CD4-positive, alpha-beta T cell treated with Interleukin-1 beta for 1 hour (primary cell): ENCODE measurements around the gene ITLN2.
"Not testable (repeated sequence)": the region's sequence is repeated elsewhere in the genome, so short reads cannot be mapped to it uniquely, and the experiment has no call there.

Experiments used
- DNase-seq, 2 donors: peaks; one replicate each; pipeline ENCODE4 v3.0.0-alpha.2; 2020 to 2022

The ITLN2 gene

DNA sequence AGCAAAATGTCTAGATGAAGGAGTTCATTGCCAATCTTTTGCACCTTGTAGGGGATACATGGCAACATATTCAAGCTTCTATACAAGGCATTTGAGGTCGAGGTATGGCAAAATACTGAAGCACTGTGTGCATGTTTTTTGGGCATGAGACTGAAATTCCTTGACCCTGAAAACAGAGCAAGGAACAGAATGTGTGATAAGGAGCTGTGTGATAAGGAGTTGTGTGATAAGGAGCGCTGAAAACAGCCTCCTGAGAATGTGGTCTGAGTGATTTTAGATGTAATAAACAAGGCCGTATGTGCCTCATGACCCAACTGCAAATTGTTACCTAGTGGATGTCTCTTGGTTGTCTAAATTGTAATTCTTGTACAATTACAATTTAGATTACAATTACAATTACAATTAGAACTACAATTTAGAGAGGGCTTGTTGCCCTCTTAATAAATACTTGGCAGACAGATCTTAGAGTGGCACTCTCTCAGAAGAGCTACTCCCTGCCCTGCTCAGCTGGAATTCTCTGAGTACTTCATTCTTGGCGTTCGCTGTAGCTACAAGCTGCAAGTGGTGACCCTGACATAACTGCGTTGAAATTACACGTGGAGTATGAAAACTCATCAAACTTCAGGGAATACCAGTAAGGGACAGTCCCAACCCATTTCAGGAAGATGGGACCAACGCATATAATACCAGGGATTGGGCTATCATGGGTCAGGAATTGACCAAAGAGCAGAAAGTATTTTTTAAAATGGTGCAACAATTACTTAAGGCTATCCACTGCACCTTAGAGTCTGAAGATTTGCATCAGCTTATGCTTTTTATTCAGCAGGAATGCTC, 49.6 kb downstream of the ITLN2 start:
- DNase-seq = no peak

DNA sequence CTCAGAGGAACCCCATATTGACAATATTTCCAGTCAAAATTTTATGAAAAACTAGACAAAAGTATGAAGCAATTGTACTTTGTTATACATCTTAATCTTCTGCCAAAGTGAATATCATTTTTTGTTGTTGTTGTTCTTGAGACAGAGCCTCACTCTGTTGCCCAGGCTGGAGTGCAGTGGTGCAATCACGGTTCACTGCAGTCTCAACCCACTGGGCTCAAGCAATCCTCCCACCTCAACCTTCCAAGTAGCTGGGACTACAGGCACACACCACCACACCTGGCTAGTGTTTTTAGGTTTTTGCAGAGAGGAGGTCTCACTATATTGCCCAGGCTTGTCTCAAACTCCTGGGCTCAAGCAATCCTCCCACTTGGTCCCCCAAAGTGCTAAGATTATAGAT, 52.4 kb downstream of the ITLN2 start:
- DNase-seq = not testable (repeated sequence)

DNA sequence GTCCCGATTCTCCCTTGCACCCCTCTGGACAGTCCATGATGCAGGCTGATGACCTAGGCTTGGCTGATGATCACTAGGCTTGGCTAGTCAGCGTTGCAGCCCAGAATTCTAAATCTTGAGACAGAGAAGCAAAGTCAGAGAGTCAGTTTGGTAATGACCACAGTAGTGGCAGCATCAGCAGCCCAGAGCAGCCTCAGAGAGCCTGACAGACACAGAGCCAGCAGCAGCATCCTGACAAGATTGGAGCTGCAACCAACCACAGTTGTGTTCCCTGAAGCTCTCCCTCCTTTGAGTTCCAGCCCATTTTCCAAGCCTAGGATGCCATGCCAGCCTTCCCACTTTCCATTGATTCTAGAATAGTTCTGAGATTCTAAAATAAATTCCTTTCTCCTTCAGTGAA, 52.8 kb downstream of the ITLN2 start:
- no peak for DNase-seq

DNA sequence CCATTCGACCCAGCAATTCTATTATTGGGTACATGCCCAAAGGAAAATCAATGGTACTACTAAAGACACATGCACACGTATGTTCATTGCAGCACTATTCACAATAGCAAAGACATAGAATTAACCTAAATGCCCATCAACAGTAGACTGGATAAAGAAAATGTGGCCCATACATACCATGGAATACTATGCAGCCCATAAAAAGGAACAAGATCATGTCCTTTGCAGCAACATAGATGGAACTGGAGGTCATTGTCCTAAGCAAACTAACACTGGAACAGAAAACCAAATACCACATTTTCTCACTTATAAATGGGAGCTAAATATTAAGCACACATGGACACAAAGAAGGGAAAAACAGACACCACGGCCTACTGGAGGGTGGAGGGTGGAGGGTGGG, 53.9 kb downstream of the ITLN2 start:
- DNase-seq = not testable (repeated sequence)
